ENCODE measurements around the gene SLC45A1. TPM values are rescaled to one million over a fixed set of nuclear protein-coding genes. Genes with fewer than 3 reads are reported as not detected.

Gene SLC45A1
- total RNA-seq, 4 donors from 2014 or later, result 0.13 to 3.4 (median 1.4) TPM

- H3K4me3 ChIP-seq (ENCODE audit: low read depth, poor library complexity, severe bottlenecking), result no peak overlapping the region
- intact Hi-C loops (cut with DNase I; ENCODE audit: low total_unique reads), result no loop called here
- 68 to 74% methylated on average over 22 of the region's 22 CpGs for WGBS, 2 donors
- TF ChIP-seq CTCF (IDR thresholded peaks at IDR 0.05), result no peak
- no peak for TF ChIP-seq POLR2A (IDR thresholded peaks at IDR 0.05)
- DNase-seq (ENCODE audit: low spot score in 2 of 2), result no peak
These were observed 15.6 kb upstream of the SLC45A1 start for GRCh38 chr1:8302081-8302956.

- intact Hi-C loops (cut with DNase I; ENCODE audit: low total_unique reads), result no loop called here
- no peak overlapping the region for H3K4me3 ChIP-seq (ENCODE audit: low read depth, poor library complexity, severe bottlenecking)
- DNase-seq (ENCODE audit: low spot score in 2 of 2), result no peak
- TF ChIP-seq CTCF (IDR thresholded peaks at IDR 0.05) (no peak), POLR2A (IDR thresholded peaks at IDR 0.05) (no peak)
- WGBS, 2 donors, result 90 to 98% methylated on average over 3 of the region's 3 CpGs
These were observed 14.8 kb upstream of the SLC45A1 start for GRCh38 chr1:8303141-8303540.

GRCh38 chr1:8303876-8304275, 14.0 kb upstream of the SLC45A1 start:
- intact Hi-C loops (cut with DNase I; ENCODE audit: low total_unique reads), result no loop called here
- TF ChIP-seq POLR2A (IDR thresholded peaks at IDR 0.05), result no peak
- no peak for TF ChIP-seq CTCF (IDR thresholded peaks at IDR 0.05)
- DNase-seq (ENCODE audit: low spot score in 2 of 2), result no peak
- WGBS, 2 donors, result 87 to 89% methylated on average over 4 of the region's 4 CpGs
- H3K4me3 ChIP-seq (ENCODE audit: low read depth, poor library complexity, severe bottlenecking), result no peak overlapping the region

GRCh38 chr1:8307628-8308027, 10.3 kb upstream of the SLC45A1 start:
- no peak overlapping the region for H3K4me3 ChIP-seq (ENCODE audit: low read depth, poor library complexity, severe bottlenecking)
- intact Hi-C loops (cut with DNase I; ENCODE audit: low total_unique reads), result no loop called here
- no peak for DNase-seq (ENCODE audit: low spot score in 2 of 2)
- 81 to 91% methylated on average over 4 of the region's 4 CpGs for WGBS, 2 donors
- TF ChIP-seq CTCF (IDR thresholded peaks at IDR 0.05) (no peak), POLR2A (IDR thresholded peaks at IDR 0.05) (no peak)

- no peak for DNase-seq (ENCODE audit: low spot score in 2 of 2)
- WGBS, 2 donors, result 85 to 86% methylated on average over 1 of the region's 1 CpG
- no peak overlapping the region for H3K4me3 ChIP-seq (ENCODE audit: low read depth, poor library complexity, severe bottlenecking)
- intact Hi-C loops (cut with DNase I; ENCODE audit: low total_unique reads), result loop anchor here (5.0 to 10.0 kb wide), 2 partner anchors 66 to 279 kb away; no protein-coding TSS in a partner anchor
- no peak for TF ChIP-seq CTCF (IDR thresholded peaks at IDR 0.05)
- no peak for TF ChIP-seq POLR2A (IDR thresholded peaks at IDR 0.05)
These were observed 6.7 kb upstream of the SLC45A1 start for GRCh38 chr1:8311068-8311718.

All from lower leg skin (tissue), 4 donors.